Activated CD8-positive, alpha-beta T cell treated with anti-CD3 and anti-CD28 coated beads, Interleukin-2, amount 10 ng/mL, durations not matched to agents 7 days and 5 days (primary cell): Measurements from ENCODE around the gene DNAH11. TPM values are rescaled to one million over a fixed set of nuclear protein-coding genes. Genes with fewer than 3 reads are reported as not detected.
"Not testable (repeated sequence)": the region's sequence is repeated elsewhere in the genome, so short reads cannot be mapped to it uniquely, and the experiment has no call there.

Experiments used
- ATAC-seq: fragments of 150-1000 bp; cut with Tn5 transposase; one replicate; pipeline ENCODE4 v1.10.0; 2021; ENCODE audit warnings: moderate library complexity
- CTCF ChIA-PET: fragments of 350-600 bp; sonication (Branson Sonifier 250); formaldehyde crosslinking; loops from one replicate; lab custom pipeline; 2021; ENCODE audit warnings: antibody characterized with exemption; lab: Charles Lee
- POLR2A ChIA-PET: fragments of 350-600 bp; sonication (Branson Sonifier 250); formaldehyde crosslinking; loops from one replicate; lab custom pipeline; 2021; ENCODE audit warnings: antibody characterized with exemption; lab: Charles Lee
- DNase-seq: peaks from one replicate; pipeline ENCODE4 v3.0.0-alpha.2; 2020
- H3K27ac Mint-ChIP-seq: one replicate; pipeline ENCODE4 v1.8.0; 2021; ENCODE audit warnings: mild to moderate bottlenecking, mixed read lengths
- H3K27me3 Mint-ChIP-seq: one replicate; pipeline ENCODE4 v1.8.0; 2021; ENCODE audit warnings: low read depth, mixed read lengths
- H3K36me3 Mint-ChIP-seq: one replicate; pipeline ENCODE4 v1.8.0; 2021; ENCODE audit warnings: low read depth, mixed read lengths
- H3K4me1 Mint-ChIP-seq: one replicate; pipeline ENCODE4 v1.8.0; 2021; ENCODE audit warnings: low read depth, mixed read lengths
- H3K4me3 Mint-ChIP-seq: one replicate; pipeline ENCODE4 v1.8.0; 2021; ENCODE audit warnings: mild to moderate bottlenecking, mixed read lengths
- H3K9me3 Mint-ChIP-seq: one replicate; pipeline ENCODE4 v1.8.0; 2022; ENCODE audit warnings: mixed read lengths; ENCODE audit not compliant: insufficient read depth
- total RNA-seq, 2 experiments: library from RNA; stranded (reverse); gene quantifications; one replicate each; pipeline ENCODE4 v1.2.3, GENCODE V29; 2021

DNAH11 gene
- total RNA-seq, 2 experiments from 2014 or later = 0.91 to 2.3 TPM

- Mint-ChIP-seq H3K9me3 (no peaks in the 10 kb centered on the region), H3K36me3 (peaks cover 19% of the 10 kb centered on the region), H3K27ac (no peak overlapping the region), H3K4me3 (no peak overlapping the region), H3K27me3 (no peaks in the 10 kb centered on the region), H3K4me1 (peaks cover 3% of the 10 kb centered on the region)
- DNase-seq = no peak
- ChIA-PET CTCF (interaction anchor here (0.7 to 1.3 kb wide), 3 partner anchors 10 to 21 kb away, joined by 3 read pairs; no protein-coding TSS in a partner anchor), POLR2A (no interaction called here)
- no peak for ATAC-seq
Measured at GRCh38 chr7:21923658-21924057, 380.8 kb downstream of the DNAH11 start.

- DNase-seq (no peak), ATAC-seq (no peak)
- H3K27me3 Mint-ChIP-seq = no peaks in the 10 kb centered on the region
- H3K27ac Mint-ChIP-seq = no peak overlapping the region
- peaks cover 9% of the 10 kb centered on the region for H3K4me1 Mint-ChIP-seq
- H3K36me3 Mint-ChIP-seq = peaks cover 42% of the 10 kb centered on the region
- ChIA-PET CTCF (no interaction called here), POLR2A (no interaction called here)
- peaks cover 10% of the 10 kb centered on the region for H3K9me3 Mint-ChIP-seq
- H3K4me3 Mint-ChIP-seq = no peak overlapping the region
Measured at GRCh38 chr7:21926448-21926847, 383.6 kb downstream of the DNAH11 start.

- ATAC-seq = no peak
- Mint-ChIP-seq H3K27me3 (no peaks in the 10 kb centered on the region), H3K27ac (no peak overlapping the region), H3K4me3 (no peak overlapping the region), H3K9me3 (peaks cover 15% of the 10 kb centered on the region), H3K36me3 (peaks cover 52% of the 10 kb centered on the region), H3K4me1 (peaks cover 9% of the 10 kb centered on the region)
- no peak for DNase-seq
- ChIA-PET CTCF (interaction anchor here (1.0 kb wide), 1 partner anchor 155 kb away, joined by 3 read pairs; no protein-coding TSS in a partner anchor), POLR2A (no interaction called here)
Measured at GRCh38 chr7:21927693-21928092, 384.9 kb downstream of the DNAH11 start.

- H3K9me3 Mint-ChIP-seq = peaks cover 26% of the 10 kb centered on the region
- H3K27ac Mint-ChIP-seq, H3K27me3 Mint-ChIP-seq, ATAC-seq, CTCF ChIA-PET, DNase-seq, H3K4me3 Mint-ChIP-seq, POLR2A ChIA-PET: not testable (repeated sequence)
- peaks cover 80% of the 10 kb centered on the region for H3K36me3 Mint-ChIP-seq
- peaks cover 22% of the 10 kb centered on the region for H3K4me1 Mint-ChIP-seq
Measured at GRCh38 chr7:21933293-21933692, 390.5 kb downstream of the DNAH11 start.

GRCh38 chr7:21934808-21935207, 392.0 kb downstream of the DNAH11 start:
- no peaks in the 10 kb centered on the region for H3K27me3 Mint-ChIP-seq
- no peak for ATAC-seq
- CTCF ChIA-PET = no interaction called here
- H3K4me1 Mint-ChIP-seq = peaks cover 27% of the 10 kb centered on the region
- no peak for DNase-seq
- no peak overlapping the region for H3K27ac Mint-ChIP-seq
- POLR2A ChIA-PET = no interaction called here
- H3K36me3 Mint-ChIP-seq = peaks cover 80% of the 10 kb centered on the region
- H3K9me3 Mint-ChIP-seq = peaks cover 20% of the 10 kb centered on the region
- H3K4me3 Mint-ChIP-seq = no peak overlapping the region

- DNase-seq = no peak
- ChIA-PET CTCF (no interaction called here), POLR2A (no interaction called here)
- Mint-ChIP-seq H3K4me3 (no peak overlapping the region), H3K27ac (no peak overlapping the region), H3K9me3 (peaks cover 11% of the 10 kb centered on the region), H3K4me1 (peaks cover 60% of the 10 kb centered on the region), H3K36me3 (peaks cover 71% of the 10 kb centered on the region), H3K27me3 (no peaks in the 10 kb centered on the region)
- no peak for ATAC-seq
Measured at GRCh38 chr7:21938463-21938862, 395.6 kb downstream of the DNAH11 start.

GRCh38 chr7:21939136-21939857, 396.5 kb downstream of the DNAH11 start:
- Mint-ChIP-seq H3K36me3 (peaks cover 66% of the 10 kb centered on the region), H3K9me3 (peaks cover 11% of the 10 kb centered on the region), H3K4me1 (peaks cover 63% of the 10 kb centered on the region), H3K27me3 (no peaks in the 10 kb centered on the region), H3K4me3 (peak overlapping the region; percentile 9), H3K27ac (peak overlapping the region; percentile 73)
- POLR2A ChIA-PET = interaction anchor here (0.8 kb wide), 1 partner anchor 474 kb away, joined by 3 read pairs; no protein-coding TSS in a partner anchor
- CTCF ChIA-PET = no interaction called here
- peak; percentile 35 for DNase-seq
- ATAC-seq = peak; percentile 32

DNA sequence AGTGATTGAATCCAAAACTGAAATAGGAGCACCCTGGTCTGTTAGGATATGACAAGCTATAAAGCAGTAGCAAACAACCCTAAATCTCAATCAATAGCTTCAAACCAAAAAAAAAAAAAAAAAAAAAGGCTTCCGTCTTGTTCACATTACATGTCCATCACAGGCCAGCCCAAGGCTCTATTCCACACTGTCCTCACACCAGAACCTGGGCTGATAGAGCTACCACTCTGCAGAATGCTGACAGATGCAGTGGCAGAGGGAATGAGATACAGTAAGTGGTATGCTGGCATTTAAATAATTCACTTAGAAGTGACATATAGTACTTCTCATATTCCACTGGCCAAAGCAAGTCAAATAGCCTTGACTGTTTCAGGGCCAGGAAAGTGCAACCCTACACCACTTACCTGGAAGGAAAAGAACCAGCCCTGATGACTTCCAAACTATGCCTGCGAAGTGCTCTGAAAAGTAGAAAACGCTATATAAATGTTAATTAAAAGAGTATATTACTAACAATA, 397.1 kb downstream of the DNAH11 start:
- Mint-ChIP-seq H3K36me3 (peaks cover 64% of the 10 kb centered on the region), H3K27me3 (no peaks in the 10 kb centered on the region), H3K27ac (peak overlapping the region; percentile 73), H3K4me3 (no peak overlapping the region), H3K9me3 (peaks cover 8% of the 10 kb centered on the region), H3K4me1 (peaks cover 63% of the 10 kb centered on the region)
- DNase-seq (no peak), ATAC-seq (peak; percentile 7)
- ChIA-PET POLR2A (no interaction called here), CTCF (no interaction called here)

DNA sequence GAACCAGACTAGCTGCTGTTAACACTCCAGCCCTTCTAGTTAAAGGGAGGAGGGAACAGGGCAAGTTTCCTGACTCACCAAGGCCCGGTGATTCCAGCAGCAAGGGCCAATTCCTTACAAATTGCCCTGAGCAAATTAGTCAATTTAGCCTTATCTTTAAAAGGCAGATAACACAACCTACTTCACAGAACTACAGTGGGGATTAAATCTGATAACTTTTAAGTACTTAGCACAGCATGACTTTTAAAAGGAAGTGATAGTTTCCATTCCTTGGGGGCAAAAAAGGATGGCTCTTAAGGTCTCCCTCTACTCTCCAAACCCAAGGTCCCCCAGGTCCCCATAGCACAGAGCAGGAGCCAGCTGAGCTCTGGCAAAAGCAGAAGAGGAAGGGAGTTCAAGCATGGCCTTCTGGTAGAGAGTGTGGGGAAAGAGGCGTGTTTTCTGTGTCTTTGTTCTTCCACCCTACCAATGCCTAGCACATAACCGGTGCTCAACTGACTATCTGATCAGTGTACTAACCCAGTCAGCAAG, 398.8 kb downstream of the DNAH11 start:
- H3K4me1 Mint-ChIP-seq = peaks cover 66% of the 10 kb centered on the region
- no peak overlapping the region for H3K27ac Mint-ChIP-seq
- H3K9me3 Mint-ChIP-seq = peaks cover 3% of the 10 kb centered on the region

GRCh38 chr7:21942955-21943354, 400.1 kb downstream of the DNAH11 start:
- CTCF ChIA-PET = interaction anchor here (2.0 kb wide), 1 partner anchor 13 kb away, joined by 5 read pairs; no protein-coding TSS in a partner anchor
- no peaks in the 10 kb centered on the region for H3K27me3 Mint-ChIP-seq
- H3K9me3 Mint-ChIP-seq = no peaks in the 10 kb centered on the region
- H3K27ac Mint-ChIP-seq = no peak overlapping the region
- POLR2A ChIA-PET = interaction anchor here (0.9 kb wide), 1 partner anchor 45 kb away, joined by 3 read pairs; no protein-coding TSS in a partner anchor
- DNase-seq (no peak), ATAC-seq (no peak)
- peak overlapping the region; percentile 17 for H3K4me3 Mint-ChIP-seq
- H3K36me3 Mint-ChIP-seq = peaks cover 41% of the 10 kb centered on the region
- H3K4me1 Mint-ChIP-seq = peaks cover 79% of the 10 kb centered on the region

More for the DNA sequence above, 398.8 kb downstream of the DNAH11 start:
- Mint-ChIP-seq H3K4me3 (no peak overlapping the region), H3K27me3 (no peaks in the 10 kb centered on the region), H3K36me3 (peaks cover 52% of the 10 kb centered on the region)
- DNase-seq (no peak), ATAC-seq (no peak)
- ChIA-PET POLR2A (no interaction called here), CTCF (interaction anchor here (0.7 kb wide), 1 partner anchor 62 kb away, joined by 3 read pairs; no protein-coding TSS in a partner anchor)

GRCh38 chr7:21943436-21943835, 400.6 kb downstream of the DNAH11 start:
- Mint-ChIP-seq H3K27me3 (peaks cover 1% of the 10 kb centered on the region), H3K4me1 (peaks cover 80% of the 10 kb centered on the region), H3K36me3 (peaks cover 37% of the 10 kb centered on the region), H3K27ac (no peak overlapping the region), H3K9me3 (no peaks in the 10 kb centered on the region), H3K4me3 (peak overlapping the region; percentile 17)
- ChIA-PET POLR2A (no interaction called here), CTCF (interaction anchor here (0.8 to 2.3 kb wide), 3 partner anchors 12 to 757 kb away, joined by 3 to 6 read pairs (median 5); no protein-coding TSS in a partner anchor)
- DNase-seq = no peak
- ATAC-seq = no peak
